ENCODE results near the gene MBD2.

The MBD2 gene

GRCh38 chr18:54162431-54162830, 62.0 kb downstream of the MBD2 start:
- DNase-seq (ENCODE audit: low read depth), result no peak
- TF ChIP-seq MYC (IDR thresholded peaks at IDR 0.05; ENCODE audit: low read depth, low read length), result no peak
- no peak for TF ChIP-seq CTCF (IDR thresholded peaks at IDR 0.05; ENCODE audit: low read depth, low read length)
- no peak for TF ChIP-seq MAX (IDR thresholded peaks at IDR 0.05; ENCODE audit: low read depth, low read length)
- TF ChIP-seq POLR2A (IDR thresholded peaks at IDR 0.05; ENCODE audit: extremely low read depth, insufficient read length), result no peak
- H3K4me3 ChIP-seq (ENCODE audit: low read depth, low read length), result no peak overlapping the region

- no peak overlapping the region for H3K4me3 ChIP-seq (ENCODE audit: low read depth, low read length)
- TF ChIP-seq MAX (IDR thresholded peaks at IDR 0.05; ENCODE audit: low read depth, low read length) (no peak), MYC (IDR thresholded peaks at IDR 0.05; ENCODE audit: low read depth, low read length) (no peak), POLR2A (IDR thresholded peaks at IDR 0.05; ENCODE audit: extremely low read depth, insufficient read length) (no peak), CTCF (IDR thresholded peaks at IDR 0.05; ENCODE audit: low read depth, low read length) (no peak)
- no peak for DNase-seq (ENCODE audit: low read depth)
Measured at GRCh38 chr18:54161267-54161666, 63.2 kb downstream of the MBD2 start.

GRCh38 chr18:54159906-54160305, 64.6 kb downstream of the MBD2 start:
- DNase-seq (ENCODE audit: low read depth), result no peak
- no peak overlapping the region for H3K4me3 ChIP-seq (ENCODE audit: low read depth, low read length)
- TF ChIP-seq POLR2A (IDR thresholded peaks at IDR 0.05; ENCODE audit: extremely low read depth, insufficient read length), result no peak
- TF ChIP-seq MAX (IDR thresholded peaks at IDR 0.05; ENCODE audit: low read depth, low read length), result no peak
- TF ChIP-seq MYC (IDR thresholded peaks at IDR 0.05; ENCODE audit: low read depth, low read length), result no peak
- TF ChIP-seq CTCF (IDR thresholded peaks at IDR 0.05; ENCODE audit: low read depth, low read length), result no peak

- DNase-seq (ENCODE audit: low read depth), result no peak
- no peak overlapping the region for H3K4me3 ChIP-seq (ENCODE audit: low read depth, low read length)
- TF ChIP-seq MAX (IDR thresholded peaks at IDR 0.05; ENCODE audit: low read depth, low read length) (no peak), MYC (IDR thresholded peaks at IDR 0.05; ENCODE audit: low read depth, low read length) (no peak), CTCF (IDR thresholded peaks at IDR 0.05; ENCODE audit: low read depth, low read length) (no peak), POLR2A (IDR thresholded peaks at IDR 0.05; ENCODE audit: extremely low read depth, insufficient read length) (no peak)
Measured at GRCh38 chr18:54157646-54158385, 66.7 kb downstream of the MBD2 start.

GRCh38 chr18:54155412-54155811, 69.1 kb downstream of the MBD2 start:
- DNase-seq (ENCODE audit: low read depth), result no peak
- H3K4me3 ChIP-seq (ENCODE audit: low read depth, low read length), result no peak overlapping the region
- no peak for TF ChIP-seq CTCF (IDR thresholded peaks at IDR 0.05; ENCODE audit: low read depth, low read length)

- no peak for DNase-seq (ENCODE audit: low read depth)
- no peak overlapping the region for H3K4me3 ChIP-seq (ENCODE audit: low read depth, low read length)
- TF ChIP-seq MAX (IDR thresholded peaks at IDR 0.05; ENCODE audit: low read depth, low read length), result no peak
- TF ChIP-seq MYC (IDR thresholded peaks at IDR 0.05; ENCODE audit: low read depth, low read length), result no peak
- no peak for TF ChIP-seq POLR2A (IDR thresholded peaks at IDR 0.05; ENCODE audit: extremely low read depth, insufficient read length)
- no peak for TF ChIP-seq CTCF (IDR thresholded peaks at IDR 0.05; ENCODE audit: low read depth, low read length)
Measured at GRCh38 chr18:54154231-54154630, 70.2 kb downstream of the MBD2 start.

All from NB4 (cell line).